Activated CD4-positive, alpha-beta memory T cell treated with anti-CD3 and anti-CD28 coated beads, Interleukin-2, amount 10 ng/mL, durations not matched to agents 7 days and 5 days (primary cell): ENCODE results near the gene CADPS. TPM values are rescaled to one million over a fixed set of nuclear protein-coding genes. Genes with fewer than 3 reads are reported as not detected.
"Not testable (repeated sequence)": the region's sequence is repeated elsewhere in the genome, so short reads cannot be mapped to it uniquely, and the experiment has no call there.

Experiments
- CTCF ChIA-PET: fragments of 350-600 bp; sonication (Branson Sonifier 250); formaldehyde crosslinking; loops from one replicate; lab custom pipeline; 2021; ENCODE audit warnings: antibody characterized with exemption, inconsistent platforms; lab: Charles Lee
- POLR2A ChIA-PET: fragments of 350-600 bp; sonication (Branson Sonifier 250); formaldehyde crosslinking; loops from one replicate; lab custom pipeline; 2021; ENCODE audit warnings: antibody characterized with exemption; lab: Charles Lee
- DNase-seq: peaks from one replicate; pipeline ENCODE4 v3.0.0-alpha.2; 2020
- H3K27ac Mint-ChIP-seq: one replicate; pipeline ENCODE4 v1.8.0; 2021; ENCODE audit warnings: mild to moderate bottlenecking, mixed read lengths
- H3K27me3 Mint-ChIP-seq: one replicate; pipeline ENCODE4 v1.8.0; 2021; ENCODE audit warnings: mixed read lengths
- H3K36me3 Mint-ChIP-seq: one replicate; pipeline ENCODE4 v1.8.0; 2021; ENCODE audit warnings: low read depth, mixed read lengths
- H3K4me1 Mint-ChIP-seq: one replicate; pipeline ENCODE4 v1.8.0; 2021; ENCODE audit warnings: mixed read lengths
- H3K4me3 Mint-ChIP-seq: one replicate; pipeline ENCODE4 v1.8.0; 2021; ENCODE audit warnings: mild to moderate bottlenecking, mixed read lengths
- H3K9me3 Mint-ChIP-seq: one replicate; pipeline ENCODE4 v1.8.0; 2021; ENCODE audit warnings: mixed read lengths
- total RNA-seq, 2 experiments: library from RNA; stranded (reverse); gene quantifications; one replicate each; pipeline ENCODE4 v1.2.3, GENCODE V29; 2021

Gene CADPS
- total RNA-seq, 2 experiments from 2014 or later: not detected

DNA sequence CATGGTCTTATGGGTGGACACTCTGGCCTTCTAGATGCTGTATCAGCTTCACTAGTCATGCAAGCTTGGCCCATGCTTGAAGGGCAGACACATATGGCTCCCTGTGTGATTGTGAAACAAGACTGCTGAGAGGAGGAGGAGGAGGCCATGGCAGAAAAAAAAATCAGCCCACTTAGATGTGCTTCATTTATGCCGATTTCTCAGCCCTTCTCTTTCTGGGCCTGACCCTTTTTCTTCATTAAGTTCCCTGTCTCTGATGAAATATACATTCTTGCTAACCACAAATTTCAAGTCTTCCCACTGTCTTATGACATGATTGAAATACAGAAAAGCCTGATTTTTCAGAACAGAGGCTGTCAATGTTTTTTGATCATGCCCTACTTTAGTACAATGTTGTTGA, 288.9 kb downstream of the CADPS start:
- H3K4me1 Mint-ChIP-seq: no peaks in the 10 kb centered on the region
- CTCF ChIA-PET: no interaction called here

DNA sequence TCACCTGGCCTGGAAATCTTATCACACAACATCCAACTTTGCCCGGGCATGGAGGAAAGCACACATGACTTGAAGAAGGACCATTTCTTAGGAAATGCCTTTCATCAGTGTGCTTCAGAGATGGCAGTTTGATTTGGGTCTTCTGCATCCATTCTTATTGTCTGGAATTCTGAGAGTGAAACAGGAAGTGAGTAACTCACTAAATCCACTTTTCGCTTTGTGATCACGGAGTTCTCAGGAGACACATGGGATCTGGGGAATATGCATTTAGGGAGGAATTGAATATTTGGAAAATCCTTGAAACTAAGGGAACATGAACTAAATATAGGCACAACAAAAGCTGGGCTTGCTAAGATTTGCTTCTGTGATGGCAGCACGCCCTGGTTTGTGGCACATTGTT, 289.4 kb downstream of the CADPS start:
- no peak overlapping the region for H3K4me3 Mint-ChIP-seq
- no peak for DNase-seq
- no peaks in the 10 kb centered on the region for H3K4me1 Mint-ChIP-seq
- H3K27ac Mint-ChIP-seq: no peak overlapping the region
- no peaks in the 10 kb centered on the region for H3K27me3 Mint-ChIP-seq
- ChIA-PET POLR2A (no interaction called here), CTCF (no interaction called here)
- no peaks in the 10 kb centered on the region for H3K36me3 Mint-ChIP-seq
- peaks cover 2% of the 10 kb centered on the region for H3K9me3 Mint-ChIP-seq

More for the DNA sequence above, 288.9 kb downstream of the CADPS start:
- Mint-ChIP-seq H3K4me3 (no peak overlapping the region), H3K27me3 (no peaks in the 10 kb centered on the region), H3K9me3 (peaks cover 2% of the 10 kb centered on the region), H3K27ac (no peak overlapping the region), H3K36me3 (no peaks in the 10 kb centered on the region)
- DNase-seq: no peak
- POLR2A ChIA-PET: no interaction called here

DNA sequence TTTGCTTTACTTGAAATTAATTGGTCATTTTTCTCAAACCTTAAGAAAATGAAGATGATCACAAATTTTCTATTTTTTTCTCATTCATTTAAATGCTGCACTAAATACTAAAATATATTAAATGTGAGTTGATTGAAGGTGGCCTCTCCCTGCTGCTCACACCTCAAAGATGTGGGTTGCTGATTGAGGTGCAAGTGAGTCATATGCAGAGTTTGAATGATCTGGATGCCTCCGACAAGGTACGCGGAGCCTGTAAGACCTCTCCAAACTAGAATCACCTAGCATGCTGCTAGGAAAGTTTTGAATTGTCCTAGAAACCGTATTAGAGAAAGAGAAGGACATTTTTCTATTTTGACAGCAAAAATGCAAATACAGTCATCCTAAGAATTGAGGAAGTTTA, 290.6 kb downstream of the CADPS start:
- H3K27me3 Mint-ChIP-seq: no peaks in the 10 kb centered on the region
- H3K36me3 Mint-ChIP-seq: no peaks in the 10 kb centered on the region
- ChIA-PET POLR2A (no interaction called here), CTCF (no interaction called here)
- H3K4me3 Mint-ChIP-seq: no peak overlapping the region
- DNase-seq: no peak
- H3K4me1 Mint-ChIP-seq: no peaks in the 10 kb centered on the region
- H3K9me3 Mint-ChIP-seq: peaks cover 7% of the 10 kb centered on the region
- H3K27ac Mint-ChIP-seq: no peak overlapping the region

DNA sequence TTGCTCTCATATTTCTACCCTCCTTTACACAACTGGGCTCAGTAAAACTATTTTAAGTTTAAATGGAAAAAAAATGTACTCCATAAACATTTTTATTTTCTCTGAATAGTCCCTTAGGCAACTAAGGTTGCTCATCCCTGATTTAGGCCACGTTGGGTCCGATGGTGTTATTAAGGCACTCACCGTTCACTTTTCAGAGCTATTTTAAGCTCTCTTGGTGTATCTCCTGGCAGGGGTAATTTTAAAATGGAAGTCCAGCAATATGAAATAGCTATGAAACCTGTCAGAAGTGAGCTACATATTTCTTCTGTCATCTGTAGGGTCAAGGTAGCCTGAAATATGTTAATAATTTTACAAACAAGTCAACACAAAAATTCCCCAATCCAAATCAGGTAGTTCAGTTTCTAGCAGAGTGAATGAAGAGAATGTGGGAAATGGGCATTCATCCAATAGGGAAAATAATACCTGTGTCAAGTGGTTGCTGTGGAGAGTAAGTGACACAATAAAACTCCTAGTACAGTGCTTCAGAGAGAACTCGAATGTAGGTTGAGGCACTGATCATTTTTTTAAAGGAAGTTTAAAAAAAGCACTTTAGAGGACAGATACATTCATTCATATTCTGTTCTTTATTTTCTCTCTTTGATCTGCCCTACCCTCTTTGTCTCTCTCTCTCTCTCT, 292.6 kb downstream of the CADPS start:
- DNase-seq: no peak

DNA sequence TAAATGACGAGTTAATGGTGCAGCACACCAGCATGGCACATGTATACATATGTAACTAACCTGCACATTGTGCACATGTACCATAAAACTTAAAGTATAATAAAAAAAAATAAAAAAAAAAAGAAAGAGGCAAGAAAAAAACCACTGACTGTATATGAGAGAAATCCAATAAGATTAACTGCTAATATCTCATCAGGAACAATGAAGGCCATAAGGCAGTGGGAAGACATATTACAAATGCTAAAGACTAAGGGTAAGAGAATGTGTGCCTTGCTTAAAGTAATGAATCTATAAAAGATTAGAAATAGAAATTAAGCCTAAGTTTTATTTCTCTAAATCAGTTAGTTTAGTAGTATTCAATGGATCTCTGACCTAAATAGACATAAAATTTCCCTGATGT, 294.7 kb downstream of the CADPS start:
- POLR2A ChIA-PET, DNase-seq, H3K4me3 Mint-ChIP-seq, H3K4me1 Mint-ChIP-seq, H3K27me3 Mint-ChIP-seq, H3K27ac Mint-ChIP-seq, H3K36me3 Mint-ChIP-seq: not testable (repeated sequence)
- peaks cover 15% of the 10 kb centered on the region for H3K9me3 Mint-ChIP-seq
- CTCF ChIA-PET: interaction anchor here (0.6 kb wide), 1 partner anchor 835 kb away, joined by 3 read pairs; no protein-coding TSS in a partner anchor

More for the DNA sequence above, 292.6 kb downstream of the CADPS start:
- ChIA-PET CTCF (no interaction called here), POLR2A (no interaction called here)
- Mint-ChIP-seq H3K4me1 (no peaks in the 10 kb centered on the region), H3K27me3 (no peaks in the 10 kb centered on the region), H3K27ac (no peak overlapping the region), H3K9me3 (peaks cover 14% of the 10 kb centered on the region), H3K36me3 (no peaks in the 10 kb centered on the region), H3K4me3 (no peak overlapping the region)

DNA sequence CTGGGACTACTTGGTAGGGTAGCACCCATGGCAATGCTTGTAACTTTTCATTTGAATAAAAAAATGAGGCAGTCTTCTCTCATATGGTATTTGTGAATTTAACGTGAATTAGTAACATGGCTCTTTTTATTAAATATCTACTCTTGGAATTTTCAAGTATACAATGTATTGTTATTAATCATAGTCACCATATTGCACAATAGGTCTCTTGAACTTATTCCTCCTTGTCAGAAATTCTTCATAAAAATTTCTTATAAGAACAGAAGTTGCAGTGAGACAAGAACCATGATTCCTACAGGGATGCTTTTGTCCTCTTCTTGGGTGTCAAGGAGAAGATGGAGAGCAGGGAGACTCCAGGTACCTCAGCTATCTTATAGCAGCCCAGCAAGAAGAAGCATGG, 298.1 kb downstream of the CADPS start:
- Mint-ChIP-seq H3K36me3 (no peaks in the 10 kb centered on the region), H3K27ac (no peak overlapping the region), H3K4me3 (no peak overlapping the region), H3K27me3 (no peaks in the 10 kb centered on the region), H3K9me3 (peaks cover 13% of the 10 kb centered on the region), H3K4me1 (no peaks in the 10 kb centered on the region)
- CTCF ChIA-PET: no interaction called here
- POLR2A ChIA-PET: no interaction called here
- no peak for DNase-seq

GRCh38 chr3:62574266-62574898, 300.8 kb downstream of the CADPS start:
- H3K27me3 Mint-ChIP-seq: no peaks in the 10 kb centered on the region

GRCh38 chr3:62571916-62572315, 303.3 kb downstream of the CADPS start:
- Mint-ChIP-seq H3K4me1 (no peaks in the 10 kb centered on the region), H3K9me3 (peaks cover 2% of the 10 kb centered on the region), H3K36me3 (no peaks in the 10 kb centered on the region), H3K27ac (no peak overlapping the region), H3K4me3 (no peak overlapping the region), H3K27me3 (no peaks in the 10 kb centered on the region)
- ChIA-PET CTCF (no interaction called here), POLR2A (no interaction called here)
- no peak for DNase-seq

More at GRCh38 chr3:62574266-62574898, 300.8 kb downstream of the CADPS start:
- H3K27ac Mint-ChIP-seq: no peak overlapping the region
- POLR2A ChIA-PET: no interaction called here
- H3K9me3 Mint-ChIP-seq: peaks cover 8% of the 10 kb centered on the region
- CTCF ChIA-PET: no interaction called here
- DNase-seq: no peak
- H3K4me3 Mint-ChIP-seq: no peak overlapping the region
- no peaks in the 10 kb centered on the region for H3K4me1 Mint-ChIP-seq
- no peaks in the 10 kb centered on the region for H3K36me3 Mint-ChIP-seq

DNA sequence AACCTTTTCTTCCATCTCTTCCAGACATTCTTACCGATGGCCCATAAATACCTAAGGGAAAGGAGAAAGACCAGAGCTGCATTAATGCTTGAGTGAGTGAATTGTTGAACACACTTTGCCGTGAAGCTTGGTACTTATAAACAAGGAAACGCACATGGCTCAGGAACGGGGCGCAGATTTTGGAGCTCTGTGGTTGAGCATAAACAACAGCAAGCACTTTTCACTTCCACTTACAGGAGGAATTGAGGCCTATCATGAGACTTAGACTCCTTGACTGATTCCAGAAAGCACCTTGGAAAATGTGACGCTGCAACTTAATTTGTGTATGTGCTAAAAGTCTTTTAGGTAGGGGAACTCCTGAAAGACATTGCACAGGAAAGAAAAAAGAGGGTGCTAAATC, 304.3 kb downstream of the CADPS start:
- CTCF ChIA-PET: no interaction called here
- Mint-ChIP-seq H3K4me3 (no peak overlapping the region), H3K9me3 (peaks cover 2% of the 10 kb centered on the region), H3K4me1 (no peaks in the 10 kb centered on the region), H3K27ac (no peak overlapping the region), H3K27me3 (no peaks in the 10 kb centered on the region), H3K36me3 (no peaks in the 10 kb centered on the region)
- DNase-seq: no peak
- POLR2A ChIA-PET: no interaction called here

GRCh38 chr3:62569609-62570008, 305.6 kb downstream of the CADPS start:
- H3K4me3 Mint-ChIP-seq: no peak overlapping the region
- POLR2A ChIA-PET: no interaction called here
- H3K9me3 Mint-ChIP-seq: peaks cover 2% of the 10 kb centered on the region
- no peaks in the 10 kb centered on the region for H3K27me3 Mint-ChIP-seq
- no peaks in the 10 kb centered on the region for H3K4me1 Mint-ChIP-seq
- H3K27ac Mint-ChIP-seq: no peak overlapping the region
- CTCF ChIA-PET: no interaction called here
- H3K36me3 Mint-ChIP-seq: no peaks in the 10 kb centered on the region
- DNase-seq: no peak

GRCh38 chr3:62567097-62568021, 307.9 kb downstream of the CADPS start:
- Mint-ChIP-seq H3K4me3 (no peak overlapping the region), H3K36me3 (no peaks in the 10 kb centered on the region), H3K9me3 (peaks cover 2% of the 10 kb centered on the region), H3K27me3 (no peaks in the 10 kb centered on the region), H3K4me1 (no peaks in the 10 kb centered on the region), H3K27ac (no peak overlapping the region)
- ChIA-PET CTCF (no interaction called here), POLR2A (no interaction called here)
- DNase-seq: no peak

DNA sequence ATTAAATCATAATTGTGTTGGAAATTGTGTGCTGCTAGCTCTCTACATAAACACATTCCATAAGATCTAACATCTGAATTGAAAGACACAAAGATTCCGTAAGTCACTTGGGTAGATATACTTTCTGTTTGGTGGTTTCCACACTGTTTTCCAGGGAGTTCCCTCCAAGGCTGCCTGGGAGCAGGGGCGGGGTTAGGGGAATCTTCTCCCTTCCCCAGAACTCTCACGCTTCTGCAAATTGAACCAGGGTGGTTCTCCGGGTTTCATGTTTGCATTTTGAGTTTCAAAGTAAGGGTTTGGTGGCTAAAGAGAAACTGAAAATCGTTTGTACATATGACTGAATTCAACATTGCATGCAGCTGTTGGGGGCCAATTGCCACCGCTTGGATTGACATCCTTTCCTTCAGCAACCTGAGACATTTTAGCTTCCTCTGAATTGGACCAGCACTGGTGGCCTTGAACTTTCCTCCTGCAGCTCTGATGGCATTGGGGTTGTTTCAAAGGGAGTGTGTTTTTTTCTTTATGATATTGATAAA, 309.1 kb downstream of the CADPS start:
- POLR2A ChIA-PET: no interaction called here
- Mint-ChIP-seq H3K27me3 (no peaks in the 10 kb centered on the region), H3K27ac (no peak overlapping the region), H3K36me3 (no peaks in the 10 kb centered on the region), H3K4me1 (no peaks in the 10 kb centered on the region), H3K4me3 (no peak overlapping the region), H3K9me3 (no peaks in the 10 kb centered on the region)
- CTCF ChIA-PET: no interaction called here
- no peak for DNase-seq

GRCh38 chr3:62562596-62562995, 312.6 kb downstream of the CADPS start:
- CTCF ChIA-PET: no interaction called here

More at GRCh38 chr3:62562596-62562995, 312.6 kb downstream of the CADPS start:
- Mint-ChIP-seq H3K9me3 (no peaks in the 10 kb centered on the region), H3K27me3 (no peaks in the 10 kb centered on the region), H3K27ac (no peak overlapping the region), H3K36me3 (no peaks in the 10 kb centered on the region), H3K4me3 (no peak overlapping the region), H3K4me1 (no peaks in the 10 kb centered on the region)
- DNase-seq: no peak
- POLR2A ChIA-PET: no interaction called here
